Esophagus squamous epithelium (tissue), 5 donors: ENCODE measurements around the gene AKNA. TPM values are rescaled to one million over a fixed set of nuclear protein-coding genes. Genes with fewer than 3 reads are reported as not detected.

Source experiments
- DNase-seq: peaks from one replicate; lab custom pipeline; 2025; lab: John Stamatoyannopoulos, UW
- H3K27ac ChIP-seq, 4 donors: fragments of 200-600 bp; sonication (generic); one replicate each; pipeline ENCODE4 v1.5.1; 2016 to 2019; ENCODE audit warnings: mild to moderate bottlenecking in 1 of 4
- H3K27me3 ChIP-seq, 4 donors: fragments of 200-600 bp; sonication (generic); 1 replicate in 3 of 4; 2 replicates in 1 of 4; pipeline versions ENCODE4 v1.5.1 to v1.6.0; 2017 to 2021; ENCODE audit warnings: antibody characterized with exemption in 1 of 4
- H3K36me3 ChIP-seq, 3 donors: fragments of 200-600 bp; sonication (generic); one replicate each; pipeline ENCODE4 v1.5.1; 2016 to 2019
- H3K4me1 ChIP-seq, 3 donors: fragments of 200-600 bp; sonication (generic); one replicate each; pipeline ENCODE4 v1.5.1; 2017 to 2019
- H3K4me3 ChIP-seq, 4 donors: fragments of 200-600 bp; sonication (generic); 1 replicate in 3 of 4; 2 replicates in 1 of 4; pipeline ENCODE4 v1.5.1; 2016 to 2019; ENCODE audit warnings: mild to moderate bottlenecking in 2 of 4, moderate library complexity in 1 of 4
- H3K9me3 ChIP-seq, 3 donors: fragments of 200-600 bp; sonication (generic); one replicate each; pipeline ENCODE4 v1.5.1; 2016 to 2019
- CTCF ChIP-seq, 6 experiments: fragments of 450-650 bp in 4 of 6; fragments of 200-600 bp in 2 of 6; sonication (generic) in 2 of 6; IDR thresholded peaks; one replicate each; pipeline ENCODE4 v1.5.1; 2016 to 2019; ENCODE audit warnings: antibody characterized with exemption in 6 of 6, mild to moderate bottlenecking in 4 of 6, moderate library complexity in 4 of 6
- POLR2A ChIP-seq, 4 donors: fragments of 450-650 bp; IDR thresholded peaks; one replicate each; pipeline ENCODE4 v1.6.1; 2017; ENCODE audit warnings: antibody characterized with exemption in 4 of 4, mild to moderate bottlenecking in 4 of 4, moderate library complexity in 3 of 4
- WGBS, 2 donors: methylation state at CpG; one replicate each; pipeline ENCODE4 v1.1.5; 2018; 5-methylcytosine and 5-hydroxymethylcytosine counted together
- intact Hi-C: fragments of 100-400 bp; cut with DNase I; formaldehyde crosslinking; loops from one replicate; pipeline ENCODE4 v1.15.0; 2022
- total RNA-seq, 4 donors: library from RNA; depleted of rRNA; stranded (reverse); fragments of >200 nt; gene quantifications; one replicate each; pipeline ENCODE4 v1.1.0, GENCODE V29; 2016
- donor health status: DM: yes; HTN: yes; CAD: no.

The AKNA gene
- total RNA-seq, 4 donors from 2014 or later: 6.1 to 25.0 (median 7.6) TPM

DNA sequence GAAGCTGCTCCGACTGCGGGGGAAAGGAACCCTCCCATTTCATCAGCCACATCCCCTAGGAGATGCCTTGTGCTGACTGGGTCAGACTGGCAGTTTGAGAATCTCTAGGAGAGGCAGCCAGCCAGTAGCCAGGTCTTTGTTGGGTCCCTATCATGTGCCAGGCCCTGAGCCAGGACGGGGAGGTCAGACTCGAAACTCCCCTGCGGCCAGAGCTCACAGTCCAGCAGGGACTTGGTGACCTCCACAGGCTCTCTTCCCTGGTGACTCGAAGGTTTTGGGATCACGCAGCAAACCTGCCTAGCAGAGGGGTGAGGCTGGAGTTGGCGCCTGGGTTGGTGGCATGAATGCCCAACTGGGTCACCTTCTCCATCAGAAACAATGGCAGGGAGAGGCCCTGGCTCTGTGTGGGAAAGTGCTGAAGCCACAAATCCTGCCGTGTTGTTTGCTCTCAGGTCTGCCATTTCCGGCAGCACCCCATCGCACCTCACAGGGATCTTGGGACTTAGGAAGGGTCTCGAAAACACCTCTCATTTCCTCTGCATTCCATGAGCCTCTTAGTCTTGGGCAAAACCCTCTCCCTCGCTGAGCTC is 79.3 kb downstream of the AKNA start:
- Histone ChIP-seq H3K4me1 (peaks cover 0 to 7% (median 0%) of the 10 kb centered on the region in 3 donors), H3K4me3 (no peak overlapping the region), H3K27me3 (no peaks in the 10 kb centered on the region), H3K36me3 (peaks cover 0 to 36% (median 0%) of the 10 kb centered on the region in 3 donors), H3K9me3 (no peaks in the 10 kb centered on the region), H3K27ac (no peak overlapping the region)
- no peak for TF ChIP-seq POLR2A (IDR thresholded peaks at IDR 0.05)
- TF ChIP-seq CTCF (IDR thresholded peaks at IDR 0.05): no peak
- intact Hi-C loops: no loop called here
- WGBS, 2 donors: 82 to 91% methylated on average over 4 to 8 of the region's 13 CpGs
- DNase-seq: no peak

GRCh38 chr9:114307899-114308267 is 79.9 kb downstream of the AKNA start:
- WGBS, 2 donors: 74 to 83% methylated on average over 6 of the region's 6 CpGs
- Histone ChIP-seq H3K36me3 (peaks cover 0 to 36% (median 0%) of the 10 kb centered on the region in 3 donors), H3K4me3 (no peak overlapping the region), H3K4me1 (peaks cover 0 to 7% (median 0%) of the 10 kb centered on the region in 3 donors), H3K27ac (no peak overlapping the region), H3K27me3 (no peaks in the 10 kb centered on the region), H3K9me3 (no peaks in the 10 kb centered on the region)
- TF ChIP-seq POLR2A (IDR thresholded peaks at IDR 0.05) (no peak), CTCF (IDR thresholded peaks at IDR 0.05) (no peak)
- DNase-seq: no peak
- intact Hi-C loops: no loop called here

DNA sequence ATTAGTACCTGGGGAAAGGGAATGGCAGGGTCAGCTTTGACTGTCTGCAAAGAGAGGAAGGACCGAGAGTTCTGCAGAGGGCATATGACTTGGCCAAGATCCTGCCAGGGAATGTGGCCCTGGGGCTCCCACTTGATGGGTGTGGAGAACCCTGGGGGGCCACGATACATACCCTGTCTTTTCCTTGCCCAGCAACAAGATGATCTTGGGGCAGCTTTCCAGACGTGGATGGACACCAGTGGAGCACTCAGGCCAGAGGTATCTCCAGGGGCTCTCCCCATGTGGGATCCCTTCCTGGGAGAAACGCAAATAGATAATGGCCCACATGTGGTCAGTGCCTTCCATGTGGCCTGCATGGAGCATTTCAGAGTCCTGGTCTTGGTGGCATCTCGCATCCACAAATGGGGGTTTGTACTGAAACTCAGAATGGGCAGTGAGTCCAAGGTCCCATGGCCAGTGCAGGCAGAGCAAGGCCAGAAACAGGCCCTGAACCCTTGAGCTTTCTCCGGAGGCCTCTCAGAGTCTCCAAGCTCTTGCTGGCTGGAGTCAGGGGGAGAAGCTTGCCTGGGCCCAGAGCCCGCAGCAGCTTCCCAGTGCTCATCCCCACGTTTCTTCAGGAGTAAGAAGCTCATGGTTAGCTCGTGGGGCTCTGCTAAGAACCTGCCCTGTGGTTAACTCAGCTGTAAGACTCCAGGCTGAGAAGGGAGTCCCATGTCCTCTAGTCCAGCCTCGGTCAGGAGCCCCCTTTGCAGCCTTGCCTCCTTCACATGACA is 83.2 kb downstream of the AKNA start:
- H3K9me3 ChIP-seq: no peaks in the 10 kb centered on the region
- H3K4me3 ChIP-seq: no peak overlapping the region
- H3K27me3 ChIP-seq: no peaks in the 10 kb centered on the region
- no peak overlapping the region for H3K27ac ChIP-seq
- 75 to 100% methylated on average over 3 to 9 of the region's 10 CpGs for WGBS, 2 donors
- peaks cover 0 to 44% (median 0%) of the 10 kb centered on the region in 3 donors for H3K36me3 ChIP-seq
- intact Hi-C loops: no loop called here
- no peak for TF ChIP-seq CTCF (IDR thresholded peaks at IDR 0.05)
- no peak for TF ChIP-seq POLR2A (IDR thresholded peaks at IDR 0.05)
- DNase-seq: no peak
- H3K4me1 ChIP-seq: peaks cover 0 to 7% (median 0%) of the 10 kb centered on the region in 3 donors

DNA sequence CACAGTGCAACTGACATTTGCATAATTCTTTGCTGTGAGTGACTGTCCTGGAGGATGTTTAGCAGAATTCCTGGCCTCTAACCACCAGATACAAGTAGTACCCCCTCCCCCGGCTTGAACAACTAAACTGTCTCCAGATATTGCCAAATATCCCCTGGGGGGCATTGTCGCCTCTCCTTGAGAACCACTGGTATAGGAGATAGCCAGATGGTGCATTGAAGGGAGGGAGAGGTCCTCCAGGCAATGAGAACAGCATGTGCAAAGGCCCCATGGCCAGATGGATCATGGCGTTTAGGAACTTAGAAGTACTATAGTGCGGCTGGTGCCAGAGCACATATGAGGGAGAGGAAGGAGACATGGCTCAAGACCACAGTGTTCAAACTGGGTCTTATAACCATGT is 83.8 kb downstream of the AKNA start:
- peaks cover 0 to 47% (median 0%) of the 10 kb centered on the region in 3 donors for H3K36me3 ChIP-seq
- no peak for TF ChIP-seq POLR2A (IDR thresholded peaks at IDR 0.05)
- TF ChIP-seq CTCF (IDR thresholded peaks at IDR 0.05): no peak
- H3K27me3 ChIP-seq: no peaks in the 10 kb centered on the region
- intact Hi-C loops: no loop called here
- DNase-seq: no peak
- peaks cover 0 to 7% (median 0%) of the 10 kb centered on the region in 3 donors for H3K4me1 ChIP-seq
- WGBS, 2 donors: 73 to 90% methylated on average over 2 to 3 of the region's 4 CpGs
- H3K4me3 ChIP-seq: no peak overlapping the region
- H3K9me3 ChIP-seq: no peaks in the 10 kb centered on the region
- H3K27ac ChIP-seq: no peak overlapping the region

- no peak overlapping the region for H3K4me3 ChIP-seq
- no peak overlapping the region for H3K27ac ChIP-seq
- intact Hi-C loops: no loop called here
- peaks cover 0 to 45% (median 0%) of the 10 kb centered on the region in 3 donors for H3K36me3 ChIP-seq
- DNase-seq: no peak
- TF ChIP-seq POLR2A (IDR thresholded peaks at IDR 0.05) (no peak), CTCF (IDR thresholded peaks at IDR 0.05) (no peak)
- H3K27me3 ChIP-seq: no peaks in the 10 kb centered on the region
- peaks cover 0 to 7% (median 0%) of the 10 kb centered on the region in 3 donors for H3K4me1 ChIP-seq
- 50 to 73% methylated on average over 3 to 5 of the region's 5 CpGs for WGBS, 2 donors
- no peaks in the 10 kb centered on the region for H3K9me3 ChIP-seq
These were observed 84.2 kb downstream of the AKNA start for GRCh38 chr9:114303571-114303970.
